GM12878 (cell line): ENCODE results near the gene ANKRD53. TPM values are rescaled to one million over a fixed set of nuclear protein-coding genes. Genes with fewer than 3 reads are reported as not detected.

ENCODE experiments used
- ATAC-seq: fragments of 200-7000 bp; cut with Tn5 transposase; 3 replicates; pipeline ENCODE4 v1.9.1; 2020; ENCODE audit warnings: mild to moderate bottlenecking, moderate library complexity
- BruUV-seq: library from RNA; stranded (reverse); fragments of 400-500 nt; replicated peaks from 2 replicates; lab custom pipeline; 2021; lab: Mats Ljungman, UMichigan
- CTCF ChIA-PET: fragments of 300-600 bp; sonication (Branson Sonifier 250); formaldehyde crosslinking; extraction: SDS; loops from one replicate; lab custom pipeline; 2021; ENCODE audit warnings: inconsistent platforms; lab: Yijun Ruan, JAX
- POLR2A ChIA-PET: fragments of 350-600 bp; formaldehyde crosslinking; extraction: SDS; loops from one replicate; lab custom pipeline; 2021; ENCODE audit warnings: inconsistent platforms; lab: Charles Lee
- RAD21 ChIA-PET: fragments of 300-600 bp; sonication (Branson Sonifier 250); formaldehyde crosslinking; loops from one replicate; lab custom pipeline; 2023; ENCODE audit warnings: antibody characterized with exemption; ENCODE audit not compliant: unreplicated experiment; lab: Charles Lee
- SMC1A ChIA-PET: fragments of 300-600 bp; sonication (Branson Sonifier 250); formaldehyde crosslinking; loops from one replicate; lab custom pipeline; 2023; ENCODE audit not compliant: unreplicated experiment, uncharacterized antibody; lab: Charles Lee
- DNase-seq: peaks from one replicate; pipeline ENCODE4 v3.0.0-alpha.2; 2011; ENCODE audit warnings: low read depth, low spot score
- FAIRE-seq: peaks from 3 replicates; lab custom pipeline; 2011; peaks lifted over from hg19 to GRCh38; lab: Jason Lieb, UNC
- H2AFZ ChIP-seq: 2 replicates; pipeline ENCODE4 v1.6.0; 2011; ENCODE audit warnings: low read depth, low read length, control low read depth; ENCODE audit not compliant: control insufficient read depth
- H3K27ac ChIP-seq: 2 replicates; pipeline ENCODE4 v1.5.1; 2011; ENCODE audit warnings: control low read depth; ENCODE audit not compliant: control insufficient read depth, insufficient read depth
- H3K27me3 ChIP-seq, 2 experiments: replicated peaks in 1 of 2; 2 replicates each; pipeline versions ENCODE4 v1.6.0 to v1.6.1; 2011; ENCODE audit warnings: low read length in 1 of 2; ENCODE audit not compliant: control insufficient read depth in 2 of 2, insufficient read depth in 2 of 2
- H3K36me3 ChIP-seq, 2 experiments: 2 replicates each; pipeline ENCODE4 v1.5.1; 2011; ENCODE audit warnings: low read length in 1 of 2; ENCODE audit not compliant: control insufficient read depth in 2 of 2, insufficient read depth in 2 of 2
- H3K4me1 ChIP-seq: 2 replicates; pipeline ENCODE4 v1.6.1; 2011; ENCODE audit warnings: mild to moderate bottlenecking, low read length, moderate library complexity, mixed read lengths; ENCODE audit not compliant: control insufficient read depth, insufficient read depth
- H3K4me2 ChIP-seq: 2 replicates; pipeline ENCODE4 v1.6.0; 2011; ENCODE audit warnings: control low read depth; ENCODE audit not compliant: control insufficient read depth, insufficient read depth
- H3K4me3 ChIP-seq: fragments of 200-600 bp; sonication (generic); 2 replicates; pipeline ENCODE4 v1.5.1; 2016
- H3K79me2 ChIP-seq: 2 replicates; pipeline ENCODE4 v1.6.0; 2011; ENCODE audit warnings: low read length; ENCODE audit not compliant: control insufficient read depth, insufficient read depth
- H3K9ac ChIP-seq: 2 replicates; pipeline ENCODE4 v1.8.0; 2011; ENCODE audit warnings: low read length, control low read depth, mixed read lengths; ENCODE audit not compliant: control insufficient read depth, insufficient read depth
- H3K9me3 ChIP-seq: replicated peaks from 3 replicates; pipeline ENCODE4 v1.5.1; 2011; ENCODE audit warnings: mild to moderate bottlenecking, low read length; ENCODE audit not compliant: control insufficient read depth, insufficient read depth
- H4K20me1 ChIP-seq: 2 replicates; pipeline ENCODE4 v1.6.0; 2011; ENCODE audit not compliant: control insufficient read depth, insufficient read depth
- BHLHE40 ChIP-seq, 2 experiments: fragments of 450-650 bp in 1 of 2; IDR thresholded peaks; 2 replicates each; pipeline ENCODE4 v1.6.1; 2011 to 2017; ENCODE audit warnings: low read depth in 2 of 2, borderline replicate concordance in 1 of 2, improper control_type of control experiment in 1 of 2, low read length in 1 of 2, mild to moderate bottlenecking in 1 of 2
- EED ChIP-seq: sonication (generic); IDR thresholded peaks from 2 replicates; pipeline ENCODE4 v1.6.1; 2016; ENCODE audit warnings: antibody characterized with exemption, low read depth
- ETV6 ChIP-seq, 2 experiments: fragments of 450-650 bp in 1 of 2; IDR thresholded peaks in 1 of 2; conservative IDR thresholded peaks in 1 of 2; 2 replicates each; pipeline ENCODE4 v1.6.1; 2014; ENCODE audit warnings: antibody characterized with exemption in 1 of 2, borderline replicate concordance in 1 of 2, low read depth in 1 of 2, mild to moderate bottlenecking in 1 of 2, moderate library complexity in 1 of 2
- IKZF2 ChIP-seq, 2 experiments: fragments of 450-650 bp; IDR thresholded peaks; 2 replicates each; pipeline ENCODE4 v1.6.1; 2017; ENCODE audit warnings: mild to moderate bottlenecking in 2 of 2, moderate library complexity in 2 of 2
- NFXL1 ChIP-seq: fragments of 450-650 bp; IDR thresholded peaks from 2 replicates; pipeline ENCODE4 v1.6.1; 2017; ENCODE audit warnings: antibody characterized with exemption, mild to moderate bottlenecking, borderline replicate concordance
- PML ChIP-seq: IDR thresholded peaks from 2 replicates; pipeline ENCODE4 v1.6.1; 2012; ENCODE audit warnings: low read length, inconsistent platforms
- POLR2AphosphoS5 ChIP-seq: IDR thresholded peaks from 2 replicates; pipeline ENCODE4 v1.6.1; 2011; ENCODE audit warnings: mild to moderate bottlenecking, low read length, inconsistent platforms
- RAD51 ChIP-seq: fragments of 450-650 bp; IDR thresholded peaks from 2 replicates; pipeline ENCODE4 v1.6.1; 2016; ENCODE audit warnings: moderate library complexity, mild to moderate bottlenecking, inconsistent platforms
- SMARCA5 ChIP-seq: fragments of 450-650 bp; IDR thresholded peaks from 2 replicates; pipeline ENCODE4 v1.6.1; 2017; ENCODE audit warnings: mild to moderate bottlenecking
- TCF3 ChIP-seq: IDR thresholded peaks from 2 replicates; pipeline ENCODE4 v1.6.1; 2012; ENCODE audit warnings: low read depth, mild to moderate bottlenecking, low read length, borderline replicate concordance; ENCODE audit not compliant: insufficient read depth
- TCF7 ChIP-seq: IDR thresholded peaks from 2 replicates; pipeline ENCODE4 v1.6.1; 2014; ENCODE audit warnings: antibody characterized with exemption, borderline replicate concordance
- WGBS: methylation state at CpG from one replicate; pipeline ENCODE4 v1.1.6; 2016; ENCODE audit warnings: low lambda C conversion rate; ENCODE audit not compliant: insufficient replicate concordance, insufficient coverage; ENCODE audit errors: missing lambda C conversion rate; 5-methylcytosine and 5-hydroxymethylcytosine counted together
- in situ Hi-C: fragments of 300-500 bp; cut with MboI; formaldehyde crosslinking; loops from 9 replicates; pipeline ENCODE4 v1.14.3; 2018; ENCODE audit warnings: mixed read lengths
- intact Hi-C: fragments of 100-400 bp; cut with micrococcal nuclease; formaldehyde crosslinking; loops from one replicate; pipeline ENCODE4 v1.14.2; 2022; ENCODE audit not compliant: unreplicated experiment
- polyA plus RNA-seq, 11 experiments: library from polyadenylated mRNA; depleted of rRNA in 4 of 11; unstranded in 6 of 11; stranded (reverse) in 5 of 11; fragments of >200 nt; fragmentation: Nextera tagmentation in 4 of 11; fragmentation: Illumina TruSeq in 1 of 11; extraction: Ambion mirVana in 4 of 11; extraction: Trizol in 1 of 11; gene quantifications; 1 replicate in 1 of 11; 2 replicates in 10 of 11; pipeline versions ENCODE4 v1.2.1 to v1.2.3, GENCODE V29; 2011 to 2016; ENCODE audit warnings: inconsistent platforms in 2 of 11, missing spikeins in 2 of 11, low read depth in 1 of 11
- total RNA-seq, 4 experiments: library from RNA; depleted of rRNA in 3 of 4; stranded (reverse); fragments of >200 nt in 3 of 4; fragmentation: Illumina TruSeq in 1 of 4; extraction: Trizol in 1 of 4; gene quantifications; 2 replicates each; pipeline versions ENCODE4 v1.2.1 to v1.2.3, GENCODE V29; 2013 to 2021
- TF ChIP-seq, protein P1 (sequence below): fragments of 450-650 bp; IDR thresholded peaks from 2 replicates; pipeline ENCODE4 v1.6.1; 2014; ENCODE audit warnings: mild to moderate bottlenecking
- TF ChIP-seq, protein P2 (sequence below): IDR thresholded peaks from 2 replicates; pipeline ENCODE4 v1.6.1; 2012; ENCODE audit warnings: low read depth, low read length, improper control_type of control experiment
- TF ChIP-seq, protein P3 (sequence below): IDR thresholded peaks from 2 replicates; pipeline ENCODE4 v1.6.1; 2011; ENCODE audit warnings: low read depth, low read length, improper control_type of control experiment, borderline replicate concordance
- TF ChIP-seq, protein P4 (sequence below): fragments of 450-650 bp; IDR thresholded peaks from 2 replicates; pipeline ENCODE4 v1.6.1; 2018; ENCODE audit warnings: borderline replicate concordance, mild to moderate bottlenecking; ENCODE audit not compliant: partially characterized antibody

The ANKRD53 gene
- total and polyA plus RNA-seq, 10 of the 15 experiments (the other 5 are each of a cell fraction or from before 2014, with no cell fraction given): 0.04 TPM; not detected in 8

DNA sequence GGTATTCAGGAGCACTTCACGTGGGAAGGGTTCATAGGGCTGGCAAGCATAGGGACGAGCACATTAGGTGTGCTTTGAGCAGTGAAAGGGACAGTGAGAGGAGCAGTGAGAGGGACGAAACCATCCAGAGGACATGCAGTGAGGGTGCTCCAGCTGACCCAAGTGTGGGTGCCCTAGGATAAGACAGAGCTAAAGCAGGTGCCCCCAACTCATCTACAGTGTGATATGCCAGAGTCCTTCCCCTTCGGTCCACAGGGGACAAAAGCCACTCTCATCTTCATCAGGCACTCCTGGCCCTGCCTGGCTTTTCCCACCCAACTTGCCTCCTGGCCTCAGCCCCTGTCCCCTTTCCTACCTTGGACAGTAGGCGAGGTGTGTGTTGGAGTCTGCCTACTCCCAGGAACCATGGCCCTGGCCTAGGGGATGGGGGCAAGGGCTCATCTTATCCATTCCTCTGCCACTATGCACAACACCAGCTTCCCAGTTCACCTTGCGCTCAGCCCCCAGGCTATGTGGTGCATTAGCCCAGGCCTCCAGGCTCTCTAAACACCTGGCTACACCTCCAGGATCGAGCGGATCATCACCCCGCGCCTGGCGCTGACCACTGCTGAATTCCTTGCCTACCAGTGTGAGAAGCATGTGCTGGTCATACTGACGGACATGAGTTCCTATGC, 16.1 kb upstream of the ANKRD53 start:
- H3K9me3 ChIP-seq: no peaks in the 10 kb centered on the region
- H3K27ac ChIP-seq: no peak overlapping the region
- no peaks in the 10 kb centered on the region for H3K36me3 ChIP-seq
- no peak for DNase-seq
- no peak for FAIRE-seq
- H3K4me1 ChIP-seq: no peaks in the 10 kb centered on the region
- RAD21 ChIA-PET: no interaction called here
- H4K20me1 ChIP-seq: no peaks in the 10 kb centered on the region
- TF ChIP-seq RAD51 (no peak), EED (no peak), ETV6 (conservative IDR thresholded peaks at IDR 0.05 in 1 of 2, IDR thresholded peaks at IDR 0.05 in 1 of 2; ENCODE audit: borderline replicate concordance in 1 of 2, low read depth in 1 of 2) (no peak), SMARCA5 (no peak), PML (no peak), BHLHE40 (IDR thresholded peaks at IDR 0.05; ENCODE audit: borderline replicate concordance in 1 of 2, low read depth in 2 of 2, low read length in 1 of 2) (no peak), IKZF2 (IDR thresholded peaks at IDR 0.05) (no peak), POLR2AphosphoS5 (no peak), TCF7 (no peak), TCF3 (no peak), NFXL1 (no peak)
- TF ChIP-seq, protein P1, sequence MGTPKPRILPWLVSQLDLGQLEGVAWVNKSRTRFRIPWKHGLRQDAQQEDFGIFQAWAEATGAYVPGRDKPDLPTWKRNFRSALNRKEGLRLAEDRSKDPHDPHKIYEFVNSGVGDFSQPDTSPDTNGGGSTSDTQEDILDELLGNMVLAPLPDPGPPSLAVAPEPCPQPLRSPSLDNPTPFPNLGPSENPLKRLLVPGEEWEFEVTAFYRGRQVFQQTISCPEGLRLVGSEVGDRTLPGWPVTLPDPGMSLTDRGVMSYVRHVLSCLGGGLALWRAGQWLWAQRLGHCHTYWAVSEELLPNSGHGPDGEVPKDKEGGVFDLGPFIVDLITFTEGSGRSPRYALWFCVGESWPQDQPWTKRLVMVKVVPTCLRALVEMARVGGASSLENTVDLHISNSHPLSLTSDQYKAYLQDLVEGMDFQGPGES: no peak
- TF ChIP-seq, protein P2, sequence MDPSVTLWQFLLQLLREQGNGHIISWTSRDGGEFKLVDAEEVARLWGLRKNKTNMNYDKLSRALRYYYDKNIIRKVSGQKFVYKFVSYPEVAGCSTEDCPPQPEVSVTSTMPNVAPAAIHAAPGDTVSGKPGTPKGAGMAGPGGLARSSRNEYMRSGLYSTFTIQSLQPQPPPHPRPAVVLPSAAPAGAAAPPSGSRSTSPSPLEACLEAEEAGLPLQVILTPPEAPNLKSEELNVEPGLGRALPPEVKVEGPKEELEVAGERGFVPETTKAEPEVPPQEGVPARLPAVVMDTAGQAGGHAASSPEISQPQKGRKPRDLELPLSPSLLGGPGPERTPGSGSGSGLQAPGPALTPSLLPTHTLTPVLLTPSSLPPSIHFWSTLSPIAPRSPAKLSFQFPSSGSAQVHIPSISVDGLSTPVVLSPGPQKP: no peak
- TF ChIP-seq, protein P3, sequence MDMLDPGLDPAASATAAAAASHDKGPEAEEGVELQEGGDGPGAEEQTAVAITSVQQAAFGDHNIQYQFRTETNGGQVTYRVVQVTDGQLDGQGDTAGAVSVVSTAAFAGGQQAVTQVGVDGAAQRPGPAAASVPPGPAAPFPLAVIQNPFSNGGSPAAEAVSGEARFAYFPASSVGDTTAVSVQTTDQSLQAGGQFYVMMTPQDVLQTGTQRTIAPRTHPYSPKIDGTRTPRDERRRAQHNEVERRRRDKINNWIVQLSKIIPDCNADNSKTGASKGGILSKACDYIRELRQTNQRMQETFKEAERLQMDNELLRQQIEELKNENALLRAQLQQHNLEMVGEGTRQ: no peak
- TF ChIP-seq, protein P4, sequence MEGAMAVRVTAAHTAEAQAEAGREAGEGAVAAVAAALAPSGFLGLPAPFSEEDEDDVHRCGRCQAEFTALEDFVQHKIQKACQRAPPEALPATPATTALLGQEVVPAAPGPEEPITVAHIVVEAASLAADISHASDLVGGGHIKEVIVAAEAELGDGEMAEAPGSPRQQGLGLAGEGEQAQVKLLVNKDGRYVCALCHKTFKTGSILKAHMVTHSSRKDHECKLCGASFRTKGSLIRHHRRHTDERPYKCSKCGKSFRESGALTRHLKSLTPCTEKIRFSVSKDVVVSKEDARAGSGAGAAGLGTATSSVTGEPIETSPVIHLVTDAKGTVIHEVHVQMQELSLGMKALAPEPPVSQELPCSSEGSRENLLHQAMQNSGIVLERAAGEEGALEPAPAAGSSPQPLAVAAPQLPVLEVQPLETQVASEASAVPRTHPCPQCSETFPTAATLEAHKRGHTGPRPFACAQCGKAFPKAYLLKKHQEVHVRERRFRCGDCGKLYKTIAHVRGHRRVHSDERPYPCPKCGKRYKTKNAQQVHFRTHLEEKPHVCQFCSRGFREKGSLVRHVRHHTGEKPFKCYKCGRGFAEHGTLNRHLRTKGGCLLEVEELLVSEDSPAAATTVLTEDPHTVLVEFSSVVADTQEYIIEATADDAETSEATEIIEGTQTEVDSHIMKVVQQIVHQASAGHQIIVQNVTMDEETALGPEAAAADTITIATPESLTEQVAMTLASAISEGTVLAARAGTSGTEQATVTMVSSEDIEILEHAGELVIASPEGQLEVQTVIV: no peak
- SMC1A ChIA-PET: no interaction called here
- H3K4me2 ChIP-seq: no peak overlapping the region
- no peak overlapping the region for H2AFZ ChIP-seq
- intact Hi-C loops (no loop called here), in situ Hi-C loops (no loop called here)
- peaks cover 0 to 3% of the 10 kb centered on the region in 2 experiments; a peak in 1 of 4 replicates for H3K27me3 ChIP-seq
- H3K79me2 ChIP-seq: no peaks in the 10 kb centered on the region
- H3K9ac ChIP-seq: no peak overlapping the region
- CTCF ChIA-PET: interaction anchor here (1.1 to 6.7 kb wide), 3 partner anchors 13 to 39 kb away, joined by 3 to 72 read pairs (median 4); partner anchors contain the start of gene ANKRD53
- POLR2A ChIA-PET: no interaction called here
- BruUV-seq: no TSS peak
- ATAC-seq: no peak
- WGBS: 38% methylated on average over 12 of the region's 12 CpGs
- no peak overlapping the region for H3K4me3 ChIP-seq
